AG04449 (cell line): ENCODE measurements around the gene ARID2.

ENCODE experiments used
- CTCF ChIA-PET: fragments of 350-600 bp; formaldehyde crosslinking; extraction: SDS; loops from one replicate; lab custom pipeline; 2021; ENCODE audit warnings: antibody characterized with exemption; lab: Yijun Ruan, JAX
- POLR2A ChIA-PET: fragments of 400-600, 350-600 bp; formaldehyde crosslinking; extraction: SDS; loops from one replicate; lab custom pipeline; 2020; ENCODE audit warnings: antibody characterized with exemption, inconsistent platforms; lab: Yijun Ruan, JAX
- DNase-seq: peaks from one replicate; pipeline ENCODE4 v3.0.0-alpha.2; 2010; ENCODE audit warnings: low read depth, low spot score
- H3K4me3 ChIP-seq: 2 replicates; pipeline ENCODE4 v1.5.1; 2011; ENCODE audit warnings: low read depth, mild to moderate bottlenecking, control low read depth, low read length
- TF ChIP-seq, protein P1 (sequence below): IDR thresholded peaks from one replicate; pipeline ENCODE4 v1.5.1; 2011; ENCODE audit warnings: mild to moderate bottlenecking, moderate library complexity, low read length, control low read depth, inconsistent platforms; ENCODE audit not compliant: insufficient read depth; ENCODE audit errors: missing control alignments

Gene ARID2

DNA sequence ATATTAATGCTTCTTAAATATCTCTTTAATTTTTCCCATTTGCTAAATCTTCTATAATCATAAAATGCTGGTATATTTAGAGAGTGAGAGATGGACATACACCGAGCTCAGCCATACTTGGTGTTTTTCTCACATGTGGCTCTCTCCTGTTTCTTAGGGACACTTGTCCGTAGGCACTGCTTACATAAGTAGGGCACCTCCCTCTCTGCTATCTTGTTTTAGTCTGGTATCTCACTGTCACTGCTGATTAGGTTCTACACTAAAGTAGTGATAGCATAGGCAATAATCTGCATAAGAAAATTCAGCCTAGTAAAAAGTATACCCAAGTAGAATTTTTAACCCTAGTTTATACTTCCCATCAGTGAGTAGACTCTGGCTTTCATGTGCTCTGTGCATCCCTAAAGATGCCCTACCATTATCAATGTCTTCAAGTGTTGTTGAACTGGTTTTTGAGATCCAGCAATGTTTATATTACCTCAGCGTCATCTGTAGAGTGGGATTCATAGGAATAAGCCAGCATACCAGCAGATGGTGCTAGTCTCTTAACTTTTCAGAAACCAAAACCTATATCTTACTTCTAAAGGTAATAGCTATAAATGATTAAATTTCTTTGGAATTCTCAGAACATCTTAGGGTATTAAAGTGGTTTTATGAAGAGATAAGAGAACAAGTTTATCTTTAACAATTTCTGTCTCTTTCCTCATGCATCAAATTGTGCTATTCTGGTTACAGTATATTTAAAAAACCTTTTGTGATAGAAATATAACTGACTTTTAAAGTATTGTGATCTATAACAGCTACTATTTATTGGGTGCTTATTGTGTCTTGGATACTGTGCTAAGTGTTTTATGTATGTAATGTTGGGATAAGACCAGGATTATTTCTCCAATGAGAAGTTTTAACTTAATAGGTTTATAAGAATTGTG, 32.9 kb downstream of the ARID2 start:
- POLR2A ChIA-PET = no interaction called here
- TF ChIP-seq, protein P1, sequence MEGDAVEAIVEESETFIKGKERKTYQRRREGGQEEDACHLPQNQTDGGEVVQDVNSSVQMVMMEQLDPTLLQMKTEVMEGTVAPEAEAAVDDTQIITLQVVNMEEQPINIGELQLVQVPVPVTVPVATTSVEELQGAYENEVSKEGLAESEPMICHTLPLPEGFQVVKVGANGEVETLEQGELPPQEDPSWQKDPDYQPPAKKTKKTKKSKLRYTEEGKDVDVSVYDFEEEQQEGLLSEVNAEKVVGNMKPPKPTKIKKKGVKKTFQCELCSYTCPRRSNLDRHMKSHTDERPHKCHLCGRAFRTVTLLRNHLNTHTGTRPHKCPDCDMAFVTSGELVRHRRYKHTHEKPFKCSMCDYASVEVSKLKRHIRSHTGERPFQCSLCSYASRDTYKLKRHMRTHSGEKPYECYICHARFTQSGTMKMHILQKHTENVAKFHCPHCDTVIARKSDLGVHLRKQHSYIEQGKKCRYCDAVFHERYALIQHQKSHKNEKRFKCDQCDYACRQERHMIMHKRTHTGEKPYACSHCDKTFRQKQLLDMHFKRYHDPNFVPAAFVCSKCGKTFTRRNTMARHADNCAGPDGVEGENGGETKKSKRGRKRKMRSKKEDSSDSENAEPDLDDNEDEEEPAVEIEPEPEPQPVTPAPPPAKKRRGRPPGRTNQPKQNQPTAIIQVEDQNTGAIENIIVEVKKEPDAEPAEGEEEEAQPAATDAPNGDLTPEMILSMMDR = peak; percentile 65
- CTCF ChIA-PET = interaction anchor here (0.6 to 3.5 kb wide), 28 partner anchors 9 to 359 kb away, joined by 3 to 30 read pairs (median 4); no protein-coding TSS in a partner anchor
- no peak overlapping the region for H3K4me3 ChIP-seq
- DNase-seq = peak; percentile 10

DNA sequence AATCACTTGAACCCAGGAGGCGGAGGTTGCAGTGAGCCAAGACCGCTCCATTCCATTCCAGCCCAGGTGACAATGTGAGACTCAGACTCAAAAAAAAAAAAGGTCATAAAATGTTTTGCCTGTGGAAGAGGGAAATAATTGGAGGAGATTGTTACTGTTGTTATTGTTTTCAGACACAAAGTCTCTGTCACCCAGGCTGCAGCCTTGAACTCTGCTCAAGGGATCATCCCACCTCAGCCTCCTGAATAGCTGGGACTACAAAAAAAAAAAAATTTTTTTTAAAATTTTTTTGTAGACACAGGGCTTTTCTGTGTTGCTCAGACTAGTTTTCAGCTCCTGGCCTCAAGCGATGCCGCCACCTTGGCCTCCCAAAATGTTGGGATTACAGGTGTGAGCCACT, 33.9 kb downstream of the ARID2 start:
- no peak for DNase-seq
- TF ChIP-seq, protein P1 = no peak
- no peak overlapping the region for H3K4me3 ChIP-seq
- CTCF ChIA-PET = interaction anchor here (0.9 to 3.5 kb wide), 12 partner anchors 10 to 345 kb away, joined by 3 to 30 read pairs (median 5); no protein-coding TSS in a partner anchor
- POLR2A ChIA-PET = no interaction called here

DNA sequence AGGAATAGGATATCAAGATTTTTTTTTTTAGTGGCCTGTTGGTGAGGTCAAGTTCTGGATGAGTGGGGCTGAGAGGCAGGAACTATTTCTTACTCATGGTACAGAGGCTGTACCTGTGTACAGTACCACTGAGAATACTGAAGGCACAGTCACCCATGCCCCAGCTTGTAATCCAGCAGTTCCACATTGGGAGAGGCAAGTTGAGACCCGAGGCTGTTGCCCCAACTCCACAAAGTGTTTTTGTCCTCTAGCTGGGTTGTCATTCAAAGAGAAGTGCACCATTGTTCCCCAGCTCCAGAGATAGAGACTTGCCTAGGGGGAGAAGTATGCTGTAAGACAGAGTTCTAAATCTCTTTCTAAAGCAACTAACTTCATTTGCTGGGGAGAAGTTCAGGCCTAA, 38.7 kb downstream of the ARID2 start:
- TF ChIP-seq, protein P1 = no peak
- POLR2A ChIA-PET = no interaction called here
- DNase-seq = no peak
- CTCF ChIA-PET = interaction anchor here (1.8 kb wide), 1 partner anchor 22 kb away, joined by 4 read pairs; no protein-coding TSS in a partner anchor
- H3K4me3 ChIP-seq = no peak overlapping the region

DNA sequence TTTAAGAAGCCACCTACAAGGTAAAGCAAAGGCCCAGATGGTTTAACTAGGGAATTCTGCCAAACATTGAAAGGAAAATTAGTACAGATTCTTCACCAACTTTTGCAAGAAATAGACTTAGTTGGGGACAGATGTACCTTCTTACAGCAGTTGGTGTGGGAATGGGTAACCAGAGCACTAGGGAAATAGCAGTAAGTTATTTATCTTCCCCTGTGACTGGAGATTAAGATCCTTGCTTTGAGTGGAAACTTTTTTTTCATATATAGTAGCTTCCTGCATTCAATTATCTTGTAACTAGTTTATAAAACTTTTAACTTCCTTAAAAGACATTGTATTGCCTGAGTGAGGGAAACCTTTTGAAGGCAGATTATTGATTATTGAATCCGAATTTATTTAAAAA, 44.2 kb downstream of the ARID2 start:
- POLR2A ChIA-PET = no interaction called here
- CTCF ChIA-PET = interaction anchor here (3.8 kb wide), 1 partner anchor 10 kb away, joined by 20 read pairs; no protein-coding TSS in a partner anchor
- no peak overlapping the region for H3K4me3 ChIP-seq
- TF ChIP-seq, protein P1 = no peak
- DNase-seq = no peak

DNA sequence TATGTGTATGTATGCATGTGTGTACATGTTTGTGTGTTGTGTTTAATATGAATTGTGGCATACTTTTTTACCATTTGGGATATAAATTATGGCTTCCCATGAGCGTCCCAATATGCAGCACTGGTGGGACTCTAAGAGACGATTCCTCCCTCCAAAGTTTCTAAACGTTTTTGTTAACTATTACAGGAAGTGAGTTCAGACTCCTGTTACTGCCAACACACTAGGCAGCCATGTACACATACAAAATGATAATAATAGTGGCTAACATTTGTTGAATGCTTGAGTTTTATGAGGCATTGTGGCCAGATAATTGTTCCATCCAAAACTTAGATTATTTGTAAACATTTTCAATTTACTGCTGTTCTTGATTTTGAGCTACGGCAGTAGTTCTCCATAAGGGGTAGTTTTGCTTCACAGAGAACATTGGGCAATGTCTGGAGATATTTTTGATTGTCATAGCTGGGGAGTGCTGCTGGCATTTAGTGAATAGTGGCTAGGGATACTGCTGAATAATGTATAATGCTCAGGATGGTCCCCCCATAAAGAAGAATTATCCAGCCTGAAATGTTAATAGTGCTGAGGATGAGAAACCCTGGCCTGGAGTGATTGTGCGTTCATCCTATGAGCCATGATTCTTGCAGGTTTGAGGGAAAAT, 45.1 kb downstream of the ARID2 start:
- no peak for DNase-seq
- POLR2A ChIA-PET = no interaction called here
- no peak overlapping the region for H3K4me3 ChIP-seq
- CTCF ChIA-PET = interaction anchor here (3.8 kb wide), 1 partner anchor 11 kb away, joined by 20 read pairs; no protein-coding TSS in a partner anchor
- TF ChIP-seq, protein P1 = no peak
